ENCODE results near the gene ZBTB49.
"Not testable (repeated sequence)": the region's sequence is repeated elsewhere in the genome, so short reads cannot be mapped to it uniquely, and the experiment has no call there.

Gene ZBTB49

GRCh38 chr4:4344915-4345527 is 55.0 kb downstream of the ZBTB49 start:
- no peak overlapping the region for H3K27ac ChIP-seq
- no peak for TF ChIP-seq CTCF (conservative IDR thresholded peaks at IDR 0.05)

- TF ChIP-seq CTCF (conservative IDR thresholded peaks at IDR 0.05) = no peak
- no peak overlapping the region for H3K27ac ChIP-seq
Observed at GRCh38 chr4:4347585-4347984, 57.5 kb downstream of the ZBTB49 start.

GRCh38 chr4:4348585-4348984 is 58.5 kb downstream of the ZBTB49 start:
- not testable (repeated sequence) for H3K27ac ChIP-seq

- no peak for TF ChIP-seq CTCF (conservative IDR thresholded peaks at IDR 0.05)
- no peak overlapping the region for H3K27ac ChIP-seq
Observed at GRCh38 chr4:4349867-4350266, 59.8 kb downstream of the ZBTB49 start.

GRCh38 chr4:4350909-4351308 is 60.9 kb downstream of the ZBTB49 start:
- H3K27ac ChIP-seq = no peak overlapping the region
- no peak for TF ChIP-seq CTCF (conservative IDR thresholded peaks at IDR 0.05)

- no peak overlapping the region for H3K27ac ChIP-seq
- TF ChIP-seq CTCF (conservative IDR thresholded peaks at IDR 0.05) = no peak
Observed at GRCh38 chr4:4355302-4355701, 65.3 kb downstream of the ZBTB49 start.

GRCh38 chr4:4356106-4357041 is 66.3 kb downstream of the ZBTB49 start:
- H3K27ac ChIP-seq = no peak overlapping the region
- TF ChIP-seq CTCF (conservative IDR thresholded peaks at IDR 0.05) = no peak

All from VCaP (cell line).